DND-41 (cell line): ENCODE results near the gene YBX2.

Source experiments
- EZH2 ChIP-seq: IDR thresholded peaks from 3 replicates; pipeline ENCODE4 v1.6.1; 2012; ENCODE audit warnings: borderline replicate concordance, low read depth, mild to moderate bottlenecking, moderate library complexity, low read length, inconsistent platforms; ENCODE audit not compliant: severe bottlenecking
- TF ChIP-seq, protein P1 (sequence below): IDR thresholded peaks from 2 replicates; pipeline ENCODE4 v1.5.1; 2012; ENCODE audit warnings: borderline replicate concordance, low read length, moderate library complexity, mild to moderate bottlenecking; ENCODE audit not compliant: poor library complexity, severe bottlenecking; ENCODE audit errors: extremely low read depth

DNA sequence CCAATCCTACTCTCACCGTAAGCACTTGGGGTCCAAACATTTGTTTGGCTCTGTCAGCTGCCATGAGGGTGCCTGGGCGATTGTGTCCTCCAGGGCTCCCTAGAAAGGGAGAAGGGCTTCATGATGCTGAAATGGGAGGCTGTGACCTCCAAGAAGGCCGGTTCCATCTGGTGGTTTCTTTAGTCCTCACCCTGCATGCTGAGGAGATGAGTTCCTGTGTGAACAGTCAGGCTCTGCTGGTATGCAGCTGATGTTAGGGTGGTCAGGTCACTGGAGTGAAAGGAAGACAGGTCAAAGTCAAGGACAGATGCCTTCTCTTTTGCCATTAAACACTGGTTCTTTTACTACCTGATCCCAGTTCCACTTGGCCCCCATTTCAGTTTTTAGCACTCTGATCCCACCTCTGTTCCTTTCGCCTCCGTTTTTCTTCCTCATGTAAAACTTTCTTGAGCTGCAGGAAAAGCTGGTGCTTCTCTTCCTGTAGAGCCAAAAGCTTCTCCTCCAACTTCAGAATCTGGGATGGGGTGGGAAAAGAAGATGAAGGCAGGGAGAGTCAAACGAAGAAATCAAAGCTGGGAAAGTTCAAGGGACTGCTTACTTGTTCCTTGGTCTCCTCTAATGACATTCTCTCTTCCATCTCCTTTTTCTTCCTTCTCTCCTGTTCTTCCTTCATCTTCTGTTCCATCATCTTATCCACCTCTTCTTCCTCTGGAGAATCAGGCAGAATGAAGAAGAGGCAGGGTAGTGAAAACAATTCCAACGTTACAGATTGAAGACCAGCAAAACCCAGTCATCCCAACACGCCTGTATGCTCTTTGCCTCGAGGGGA lies 19.7 kb upstream of the YBX2 start:
- TF ChIP-seq EZH2, result no peak
- TF ChIP-seq, protein P1, sequence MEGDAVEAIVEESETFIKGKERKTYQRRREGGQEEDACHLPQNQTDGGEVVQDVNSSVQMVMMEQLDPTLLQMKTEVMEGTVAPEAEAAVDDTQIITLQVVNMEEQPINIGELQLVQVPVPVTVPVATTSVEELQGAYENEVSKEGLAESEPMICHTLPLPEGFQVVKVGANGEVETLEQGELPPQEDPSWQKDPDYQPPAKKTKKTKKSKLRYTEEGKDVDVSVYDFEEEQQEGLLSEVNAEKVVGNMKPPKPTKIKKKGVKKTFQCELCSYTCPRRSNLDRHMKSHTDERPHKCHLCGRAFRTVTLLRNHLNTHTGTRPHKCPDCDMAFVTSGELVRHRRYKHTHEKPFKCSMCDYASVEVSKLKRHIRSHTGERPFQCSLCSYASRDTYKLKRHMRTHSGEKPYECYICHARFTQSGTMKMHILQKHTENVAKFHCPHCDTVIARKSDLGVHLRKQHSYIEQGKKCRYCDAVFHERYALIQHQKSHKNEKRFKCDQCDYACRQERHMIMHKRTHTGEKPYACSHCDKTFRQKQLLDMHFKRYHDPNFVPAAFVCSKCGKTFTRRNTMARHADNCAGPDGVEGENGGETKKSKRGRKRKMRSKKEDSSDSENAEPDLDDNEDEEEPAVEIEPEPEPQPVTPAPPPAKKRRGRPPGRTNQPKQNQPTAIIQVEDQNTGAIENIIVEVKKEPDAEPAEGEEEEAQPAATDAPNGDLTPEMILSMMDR, result no peak
